Measurements from ENCODE around the gene MIA3.

- TF ChIP-seq CTCF (IDR thresholded peaks at IDR 0.05) (no peak), POLR2AphosphoS5 (IDR thresholded peaks at IDR 0.05) (no peak)
These were observed 16.6 kb upstream of the MIA3 start for GRCh38 chr1:222601257-222601656.
